Stimulated activated CD4-positive, alpha-beta T cell treated with anti-CD3 and anti-CD28 coated beads, Interleukin-12 subunit alpha, Interleukin-12 subunit beta, amount 100 ng/mL, for 48 hours (primary cell): ENCODE measurements around the gene COL5A1.
A peak's percentile ranks its signal among the peaks of the same experiment; 100 is the strongest.
"Not testable (repeated sequence)": the region's sequence is repeated elsewhere in the genome, so short reads cannot be mapped to it uniquely, and the experiment has no call there.

Experiments
- DNase-seq, 3 donors: peaks; one replicate each; pipeline ENCODE4 v3.0.0-alpha.2; 2020; ENCODE audit warnings: low read depth in 2 of 3, low spot score in 1 of 3

Gene COL5A1

DNA sequence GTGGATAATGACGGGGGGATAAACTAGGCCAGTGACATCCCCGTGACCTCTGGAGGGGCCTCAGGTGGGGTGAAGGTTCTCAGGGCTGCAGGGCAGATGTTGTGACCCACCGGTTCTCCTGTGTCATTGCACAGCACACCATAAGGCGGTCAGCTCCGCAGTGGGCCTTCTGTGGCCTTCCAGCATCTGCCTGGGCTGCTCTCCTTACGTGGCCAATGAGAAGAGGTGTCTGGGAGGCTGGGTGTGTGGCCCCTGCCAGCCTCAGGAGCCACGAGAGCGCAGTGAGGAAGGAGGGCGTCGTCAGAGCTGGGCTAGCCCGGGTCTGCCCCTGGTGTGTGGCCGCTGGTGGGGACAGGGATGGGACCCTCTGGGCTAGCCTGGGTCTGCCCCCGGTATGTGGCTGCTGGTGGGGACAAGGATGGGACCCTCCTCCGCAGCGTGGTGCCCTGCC lies 48.7 kb downstream of the COL5A1 start:
- no peak for DNase-seq

GRCh38 chr9:134690946-134691694 lies 49.5 kb downstream of the COL5A1 start:
- no peak for DNase-seq

- DNase-seq = no peak
Measured at GRCh38 chr9:134691695-134692572, 50.3 kb downstream of the COL5A1 start.

DNA sequence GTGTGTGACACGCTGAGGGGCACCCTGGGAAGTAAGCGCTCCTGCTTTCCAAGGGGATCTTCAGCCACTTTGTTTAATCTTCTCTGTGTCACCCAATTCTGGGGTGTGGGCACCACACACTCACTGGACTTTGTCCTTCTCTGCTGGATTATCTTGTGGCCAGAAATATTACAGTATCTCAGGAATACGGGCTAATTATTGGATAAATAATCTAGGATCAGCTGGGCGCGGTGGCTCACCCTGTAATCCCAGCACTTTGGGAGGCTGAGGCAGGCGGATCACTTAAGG lies 50.9 kb downstream of the COL5A1 start:
- no peak for DNase-seq

DNA sequence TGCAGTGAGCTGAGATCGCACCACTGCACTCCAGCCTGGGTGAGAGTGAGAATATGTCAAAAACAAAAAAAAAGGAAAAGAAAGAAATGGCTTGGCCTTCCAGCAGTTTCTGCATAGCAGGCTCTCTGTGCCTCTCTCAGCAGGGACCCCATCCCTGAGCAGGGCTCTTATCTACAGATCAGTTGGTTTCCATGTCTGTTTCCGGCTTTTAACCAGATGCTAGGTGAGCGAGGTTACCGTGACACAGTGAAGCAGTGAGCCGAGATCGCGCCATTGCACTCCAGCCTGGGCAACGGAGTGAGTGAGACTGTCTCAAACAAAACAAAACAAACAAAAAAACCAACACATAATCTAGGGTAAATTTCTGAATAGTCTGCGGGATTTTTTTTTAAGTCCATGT lies 51.4 kb downstream of the COL5A1 start:
- DNase-seq = no peak

DNA sequence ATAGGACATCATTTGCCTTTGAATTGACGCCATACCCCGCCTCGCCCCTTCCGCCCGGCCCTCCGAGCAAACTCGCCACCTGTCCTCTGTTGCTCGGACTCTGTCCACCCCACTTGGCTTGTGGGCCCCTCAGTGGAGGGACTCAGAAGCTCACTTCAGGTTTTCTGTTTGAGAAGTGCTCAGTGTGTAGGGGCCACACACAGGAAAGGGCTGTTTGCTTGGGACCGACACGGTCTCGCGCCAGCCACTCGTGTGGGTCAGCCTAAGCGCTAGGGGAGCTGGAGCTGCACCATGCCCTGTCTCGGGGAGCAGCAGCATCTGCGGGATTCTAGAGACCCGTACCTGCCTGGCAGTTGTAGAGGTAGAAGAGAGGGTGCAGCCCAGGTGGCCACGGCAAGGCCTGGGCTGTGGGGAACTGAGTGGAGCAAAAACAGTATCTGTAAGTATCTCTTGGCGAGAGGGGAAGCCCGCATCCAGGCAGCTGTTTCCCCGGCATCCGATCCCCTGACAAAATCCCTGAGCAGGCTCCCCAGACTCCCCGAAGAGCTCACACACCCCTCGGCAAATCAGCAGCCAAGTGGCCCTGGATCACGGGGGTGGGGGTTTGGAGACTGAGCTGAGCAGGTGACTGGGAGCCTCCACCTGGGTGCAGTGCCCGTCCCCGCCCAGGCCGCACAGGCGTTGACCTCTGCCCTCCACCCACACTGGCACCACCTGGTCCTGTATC lies 52.2 kb downstream of the COL5A1 start:
- DNase-seq = no peak

GRCh38 chr9:134694368-134694665 lies 52.7 kb downstream of the COL5A1 start:
- DNase-seq = no peak

- no peak for DNase-seq
Measured at GRCh38 chr9:134694714-134695113, 53.1 kb downstream of the COL5A1 start.

DNA sequence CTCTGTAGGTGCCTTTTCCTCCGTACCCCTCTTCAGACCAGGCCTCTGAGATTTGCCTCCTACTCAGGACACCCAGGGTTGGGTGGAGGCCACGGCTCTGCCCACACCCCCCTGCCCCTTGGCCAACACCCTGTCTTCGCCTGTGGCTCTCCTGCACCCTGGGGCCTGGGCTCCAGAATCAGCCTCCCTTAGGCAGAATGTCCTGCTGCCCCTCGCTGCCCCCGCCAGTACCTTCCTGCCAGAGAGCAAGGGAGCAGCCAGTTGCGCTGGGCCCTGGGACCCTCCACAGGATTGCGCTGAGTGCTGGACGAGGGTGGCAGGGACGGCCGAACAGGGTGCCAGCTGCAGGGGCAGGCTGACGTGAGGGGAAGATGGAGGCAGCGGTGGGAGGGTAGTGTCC lies 53.5 kb downstream of the COL5A1 start:
- DNase-seq = no peak

GRCh38 chr9:134696433-134696832 lies 54.8 kb downstream of the COL5A1 start:
- DNase-seq = no peak

- DNase-seq = no peak
Measured at GRCh38 chr9:134698111-134698510, 56.5 kb downstream of the COL5A1 start.

DNA sequence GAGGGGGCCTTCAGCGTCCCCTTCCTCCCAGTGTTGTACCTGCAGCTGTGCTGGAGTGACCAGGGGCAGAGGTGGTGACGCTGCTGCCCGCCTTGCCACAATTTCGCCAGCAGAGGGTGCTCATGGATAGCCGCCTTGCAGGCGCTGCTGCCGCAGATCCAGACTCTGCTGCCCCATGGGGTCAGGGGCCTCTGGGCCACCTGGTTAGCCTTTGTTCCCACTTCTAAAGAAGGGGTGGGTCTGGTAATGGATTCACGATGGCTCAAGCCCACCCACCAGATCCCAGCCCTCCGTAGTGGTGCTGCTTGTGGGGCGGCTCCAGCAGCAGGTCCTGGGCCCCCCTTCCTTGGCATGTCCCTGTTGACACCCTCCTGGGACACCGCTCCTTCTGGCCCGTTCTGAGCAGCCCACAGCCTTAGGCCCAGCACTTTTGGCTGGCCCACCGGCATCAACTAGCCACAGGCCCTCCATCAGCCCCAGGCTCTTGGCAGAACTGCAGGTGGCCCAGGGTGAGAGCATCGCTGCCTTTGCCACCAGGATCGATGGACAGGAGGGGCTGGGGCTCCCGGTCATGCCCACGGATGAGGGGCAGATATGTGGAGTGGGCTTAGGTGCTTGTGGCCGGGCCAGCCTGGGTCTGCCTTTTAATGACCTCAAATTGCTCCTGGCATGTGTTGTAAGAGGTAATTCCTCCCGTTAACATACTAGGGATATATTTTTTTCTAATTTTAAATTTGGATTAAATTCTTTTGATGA lies 57.2 kb downstream of the COL5A1 start:
- peak; percentile 37 to 49 (median 40) for DNase-seq

DNA sequence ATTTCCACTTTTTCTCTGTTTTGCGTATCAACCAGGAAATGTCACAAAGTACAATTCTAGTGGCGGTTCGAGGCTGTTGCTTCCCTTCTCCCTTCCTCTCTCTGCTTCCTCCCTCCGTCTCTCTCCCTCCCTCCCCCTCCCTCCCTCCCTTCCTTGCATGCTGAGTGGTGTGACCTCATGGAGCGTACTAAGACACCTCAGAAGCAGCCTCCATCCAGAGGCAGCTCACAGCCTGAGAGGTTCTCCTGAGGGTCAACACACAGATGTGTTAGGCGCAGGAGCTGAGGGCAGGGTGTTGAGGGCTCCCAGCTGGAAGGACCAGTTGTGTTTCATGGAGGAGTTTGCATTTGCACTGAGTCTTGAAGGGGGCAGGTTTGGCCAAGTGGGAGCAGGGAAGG lies 57.7 kb downstream of the COL5A1 start:
- no peak for DNase-seq

DNA sequence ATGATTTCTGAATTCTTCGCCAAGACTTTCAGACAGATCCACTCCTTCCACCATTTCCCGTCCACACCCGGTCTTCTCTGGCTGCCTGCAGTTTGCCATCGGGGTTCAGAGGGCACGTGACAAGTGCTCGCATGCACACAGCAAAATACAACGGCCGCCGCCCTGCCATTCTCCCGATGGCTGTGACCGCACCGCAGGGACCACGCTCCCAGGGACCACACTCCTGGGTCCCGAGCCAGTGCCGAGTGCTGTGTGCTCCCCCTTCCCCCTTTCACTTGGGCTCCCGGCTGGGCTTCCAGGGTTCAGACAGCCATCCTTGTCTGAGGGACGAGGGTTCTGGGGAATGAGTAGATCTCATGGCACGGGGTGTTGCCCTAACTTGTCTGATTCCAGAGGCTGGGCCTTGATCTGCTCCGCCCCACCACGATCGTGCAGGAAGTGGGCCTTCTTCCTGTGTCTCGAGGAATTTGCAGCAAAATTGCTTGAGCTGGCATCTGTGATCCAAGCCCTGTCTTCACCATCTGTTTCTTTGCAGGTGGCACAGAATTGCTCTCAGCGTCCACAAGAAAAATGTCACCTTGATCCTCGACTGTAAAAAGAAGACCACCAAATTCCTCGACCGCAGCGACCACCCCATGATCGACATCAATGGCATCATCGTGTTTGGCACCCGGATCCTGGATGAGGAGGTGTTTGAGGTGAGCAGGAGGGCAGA lies 59.2 kb downstream of the COL5A1 start:
- no peak for DNase-seq

GRCh38 chr9:134701581-134702259 lies 60.1 kb downstream of the COL5A1 start:
- no peak for DNase-seq

DNA sequence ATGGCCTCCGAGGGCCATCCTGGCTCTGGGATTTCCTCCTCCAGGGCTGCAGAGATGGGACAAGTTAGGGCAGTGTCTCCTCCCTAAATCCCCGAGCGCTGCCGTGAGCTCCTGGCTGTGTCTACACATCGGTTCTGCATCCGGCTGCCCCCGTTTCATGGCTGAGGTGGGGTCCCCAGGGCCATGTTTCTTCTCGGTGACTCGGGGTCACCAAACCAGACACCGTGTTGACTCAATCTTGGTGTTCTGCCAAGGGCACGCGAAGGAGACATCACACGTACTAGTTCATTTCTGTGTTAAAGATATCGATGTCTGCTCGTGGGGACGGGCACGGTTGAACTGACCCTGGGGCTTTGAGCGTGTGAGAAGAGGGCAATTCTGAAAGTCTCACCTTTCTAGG lies 60.7 kb downstream of the COL5A1 start:
- no peak for DNase-seq

DNA sequence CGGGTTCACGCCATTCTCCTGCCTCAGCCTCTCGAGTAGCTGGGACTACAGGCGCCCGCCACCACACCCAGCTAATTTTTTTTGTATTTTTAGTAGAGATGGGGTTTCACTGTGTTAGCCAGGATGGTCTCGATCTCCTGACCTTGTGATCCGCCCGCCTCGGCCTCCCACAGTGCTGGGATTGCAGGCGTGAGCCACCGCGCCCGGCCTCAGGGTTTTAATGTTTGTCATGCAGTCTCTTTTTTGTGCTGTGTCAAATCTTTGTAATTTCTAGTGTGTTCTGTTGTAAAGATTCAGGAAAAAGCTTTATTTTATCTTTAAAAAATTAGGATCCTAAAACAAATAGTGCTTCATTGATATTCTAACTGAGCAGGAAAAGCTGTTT lies 62.1 kb downstream of the COL5A1 start:
- DNase-seq = not testable (repeated sequence)

DNA sequence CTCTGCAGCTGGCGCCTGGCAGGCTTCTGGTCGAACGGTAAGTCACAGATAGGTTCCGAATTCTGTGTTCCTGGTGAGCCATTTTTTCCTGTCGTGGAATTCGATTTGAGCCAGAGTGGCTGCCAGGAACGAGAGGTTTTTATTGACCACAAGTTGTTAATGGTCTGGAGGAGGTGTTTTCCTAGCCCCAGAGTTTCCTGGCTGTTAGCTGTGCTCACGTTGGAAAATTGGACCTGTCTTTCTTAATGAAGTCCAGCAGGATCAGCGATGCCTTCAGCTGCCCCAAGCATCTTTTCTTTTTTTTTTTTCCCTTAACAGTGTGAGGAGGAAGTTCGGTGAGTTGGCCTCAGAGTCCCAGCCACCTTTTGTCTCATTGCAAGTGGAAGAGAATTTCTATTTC lies 62.9 kb downstream of the COL5A1 start:
- DNase-seq = no peak

GRCh38 chr9:134705786-134706185 lies 64.2 kb downstream of the COL5A1 start:
- DNase-seq = no peak

DNA sequence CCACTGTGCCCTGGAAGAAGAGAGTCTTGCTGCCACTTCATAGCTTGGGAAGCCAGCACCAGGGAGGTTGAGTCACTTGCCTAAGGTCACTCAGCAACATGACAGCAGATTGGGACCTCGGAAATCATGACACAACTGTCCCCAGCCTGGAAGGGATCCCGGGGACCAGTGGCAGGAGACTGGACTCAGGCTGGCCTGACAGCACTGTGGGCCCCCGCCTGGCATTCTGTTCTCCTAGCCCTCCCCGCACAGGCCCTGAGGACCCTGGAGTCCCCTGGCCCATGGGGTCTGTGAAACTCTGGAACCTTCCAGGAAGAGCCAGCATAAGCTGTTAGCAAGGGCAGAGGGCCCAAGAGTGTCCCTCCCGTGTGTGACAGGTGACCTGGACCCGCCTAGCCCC lies 64.9 kb downstream of the COL5A1 start:
- DNase-seq = no peak
